HEK293 (cell line): Measurements from ENCODE around the gene ZMYND10.

Experiments used
- EGR2 ChIP-seq: fragments of 450-650 bp; formaldehyde crosslinking; IDR thresholded peaks from 2 replicates; pipeline ENCODE4 v1.5.1; 2016; ENCODE audit warnings: low read depth, missing biosample characterization, missing genetic modification characterization
- GLIS1 ChIP-seq: fragments of 450-650 bp; formaldehyde crosslinking; IDR thresholded peaks from 2 replicates; pipeline ENCODE4 v1.5.1; 2016; ENCODE audit warnings: missing biosample characterization, missing genetic modification characterization
- KLF1 ChIP-seq: fragments of 450-650 bp; formaldehyde crosslinking; IDR thresholded peaks from 2 replicates; pipeline ENCODE4 v1.5.1; 2016; ENCODE audit warnings: missing biosample characterization, missing genetic modification characterization
- KLF16 ChIP-seq: fragments of 450-650 bp; formaldehyde crosslinking; IDR thresholded peaks from 2 replicates; pipeline ENCODE4 v1.5.1; 2017; ENCODE audit warnings: missing biosample characterization, missing genetic modification characterization
- KLF7 ChIP-seq: fragments of 450-650 bp; formaldehyde crosslinking; IDR thresholded peaks from 2 replicates; pipeline ENCODE4 v1.5.1; 2016; ENCODE audit warnings: missing biosample characterization, missing genetic modification characterization, borderline replicate concordance
- KLF8 ChIP-seq: fragments of 450-650 bp; formaldehyde crosslinking; IDR thresholded peaks from 2 replicates; pipeline ENCODE4 v1.5.1; 2016; ENCODE audit warnings: missing biosample characterization, missing genetic modification characterization
- ZBTB1 ChIP-seq: fragments of 450-650 bp; formaldehyde crosslinking; IDR thresholded peaks from 2 replicates; pipeline ENCODE4 v1.5.1; 2016; ENCODE audit warnings: missing biosample characterization, missing genetic modification characterization
- ZNF121 ChIP-seq: fragments of 450-650 bp; formaldehyde crosslinking; IDR thresholded peaks from 2 replicates; pipeline ENCODE4 v1.5.1; 2016; ENCODE audit warnings: missing biosample characterization, missing genetic modification characterization
- ZNF211 ChIP-seq: fragments of 450-650 bp; formaldehyde crosslinking; IDR thresholded peaks from 2 replicates; pipeline ENCODE4 v1.5.1; 2016; ENCODE audit warnings: low read depth, missing biosample characterization, missing genetic modification characterization
- ZNF302 ChIP-seq: fragments of 450-650 bp; formaldehyde crosslinking; IDR thresholded peaks from 2 replicates; pipeline ENCODE4 v1.5.1; 2016; ENCODE audit warnings: missing biosample characterization, missing genetic modification characterization, low read depth
- ZNF561 ChIP-seq: fragments of 450-650 bp; IDR thresholded peaks from 2 replicates; pipeline ENCODE4 v1.5.1; 2018; ENCODE audit warnings: missing biosample characterization, missing genetic modification characterization, borderline replicate concordance
- ZNF777 ChIP-seq: fragments of 450-650 bp; formaldehyde crosslinking; IDR thresholded peaks from 2 replicates; pipeline ENCODE4 v1.5.1; 2017; ENCODE audit warnings: missing biosample characterization, missing genetic modification characterization, borderline replicate concordance
- ZNF785 ChIP-seq: fragments of 450-650 bp; formaldehyde crosslinking; IDR thresholded peaks from 2 replicates; pipeline ENCODE4 v1.5.1; 2016; ENCODE audit warnings: missing biosample characterization, missing genetic modification characterization
- ZNF843 ChIP-seq: fragments of 450-650 bp; formaldehyde crosslinking; IDR thresholded peaks from 2 replicates; pipeline ENCODE4 v1.5.1; 2016; ENCODE audit warnings: missing biosample characterization, missing genetic modification characterization
- ZSCAN23 ChIP-seq: fragments of 450-650 bp; formaldehyde crosslinking; IDR thresholded peaks from 2 replicates; pipeline ENCODE4 v1.5.1; 2016; ENCODE audit warnings: missing biosample characterization, missing genetic modification characterization
- TF ChIP-seq, protein P1 (sequence below): fragments of 450-650 bp; formaldehyde crosslinking; conservative IDR thresholded peaks from 2 replicates; pipeline ENCODE4 v1.5.1; 2016; ENCODE audit warnings: low read depth, missing biosample characterization, missing genetic modification characterization
- TF ChIP-seq, protein P2 (sequence below): fragments of 450-650 bp; formaldehyde crosslinking; IDR thresholded peaks from 2 replicates; pipeline ENCODE4 v1.5.1; 2016; ENCODE audit warnings: missing biosample characterization, missing genetic modification characterization
- TF ChIP-seq, protein P3 (sequence below): fragments of 450-650 bp; formaldehyde crosslinking; IDR thresholded peaks from 2 replicates; pipeline ENCODE4 v1.5.1; 2016; ENCODE audit warnings: missing biosample characterization, missing genetic modification characterization
- TF ChIP-seq, protein P4 (sequence below): fragments of 450-650 bp; formaldehyde crosslinking; optimal IDR thresholded peaks from 2 replicates; pipeline ENCODE3; 2016; ENCODE audit warnings: missing biosample characterization, mild to moderate bottlenecking, missing genetic modification characterization
- TF ChIP-seq, protein P5 (sequence below): fragments of 450-650 bp; formaldehyde crosslinking; IDR thresholded peaks from 2 replicates; pipeline ENCODE4 v1.5.1; 2016; ENCODE audit warnings: missing biosample characterization, missing genetic modification characterization
- TF ChIP-seq, protein P6 (sequence below): fragments of 450-650 bp; formaldehyde crosslinking; IDR thresholded peaks from 2 replicates; pipeline ENCODE4 v1.5.1; 2016; ENCODE audit warnings: missing biosample characterization, missing genetic modification characterization

Gene ZMYND10

DNA sequence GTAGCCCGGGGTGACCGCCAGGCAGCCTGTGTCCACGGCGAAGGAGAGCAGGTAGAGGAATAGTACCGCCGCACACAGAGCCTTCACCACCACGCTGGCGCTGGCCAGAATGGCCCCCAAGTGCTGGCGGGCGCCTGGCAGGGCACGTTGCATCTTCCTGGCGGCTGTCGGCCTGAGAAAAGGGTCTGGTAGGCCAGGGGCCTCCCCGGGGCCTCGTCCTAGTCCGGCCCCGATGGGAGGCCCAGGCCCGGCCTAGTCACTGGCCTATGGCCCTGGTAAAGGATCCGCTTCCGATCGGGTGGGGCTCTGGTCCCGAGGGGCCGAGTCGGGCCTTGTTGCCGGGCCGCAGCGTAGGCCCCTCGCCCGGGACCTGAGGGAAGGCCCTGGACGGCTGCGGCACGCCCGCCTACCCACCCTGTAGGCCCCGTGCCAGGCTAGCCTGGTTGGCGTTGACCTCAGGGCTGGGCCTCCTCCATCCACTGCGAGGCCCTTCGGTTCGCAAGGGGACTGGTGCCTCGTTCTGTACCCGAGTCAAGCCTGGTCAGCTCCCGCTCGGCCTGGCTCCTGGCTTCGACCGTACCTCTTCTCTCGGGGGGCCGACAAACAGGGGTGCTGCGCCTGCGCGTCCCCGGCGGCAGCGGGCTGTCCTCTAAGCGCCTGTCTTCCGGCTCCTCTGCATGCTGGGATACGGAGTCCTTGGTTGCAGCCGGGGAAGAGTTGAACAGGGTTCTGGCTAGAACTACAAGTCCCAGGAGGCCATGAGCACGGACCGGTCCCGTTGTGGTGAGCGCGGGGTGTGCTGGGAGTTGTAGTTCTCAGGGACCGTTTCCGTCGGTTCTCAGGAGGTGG is 13.6 kb upstream of the ZMYND10 start, which contains the start of gene TMEM115 (continued):
- TF ChIP-seq, protein P1, sequence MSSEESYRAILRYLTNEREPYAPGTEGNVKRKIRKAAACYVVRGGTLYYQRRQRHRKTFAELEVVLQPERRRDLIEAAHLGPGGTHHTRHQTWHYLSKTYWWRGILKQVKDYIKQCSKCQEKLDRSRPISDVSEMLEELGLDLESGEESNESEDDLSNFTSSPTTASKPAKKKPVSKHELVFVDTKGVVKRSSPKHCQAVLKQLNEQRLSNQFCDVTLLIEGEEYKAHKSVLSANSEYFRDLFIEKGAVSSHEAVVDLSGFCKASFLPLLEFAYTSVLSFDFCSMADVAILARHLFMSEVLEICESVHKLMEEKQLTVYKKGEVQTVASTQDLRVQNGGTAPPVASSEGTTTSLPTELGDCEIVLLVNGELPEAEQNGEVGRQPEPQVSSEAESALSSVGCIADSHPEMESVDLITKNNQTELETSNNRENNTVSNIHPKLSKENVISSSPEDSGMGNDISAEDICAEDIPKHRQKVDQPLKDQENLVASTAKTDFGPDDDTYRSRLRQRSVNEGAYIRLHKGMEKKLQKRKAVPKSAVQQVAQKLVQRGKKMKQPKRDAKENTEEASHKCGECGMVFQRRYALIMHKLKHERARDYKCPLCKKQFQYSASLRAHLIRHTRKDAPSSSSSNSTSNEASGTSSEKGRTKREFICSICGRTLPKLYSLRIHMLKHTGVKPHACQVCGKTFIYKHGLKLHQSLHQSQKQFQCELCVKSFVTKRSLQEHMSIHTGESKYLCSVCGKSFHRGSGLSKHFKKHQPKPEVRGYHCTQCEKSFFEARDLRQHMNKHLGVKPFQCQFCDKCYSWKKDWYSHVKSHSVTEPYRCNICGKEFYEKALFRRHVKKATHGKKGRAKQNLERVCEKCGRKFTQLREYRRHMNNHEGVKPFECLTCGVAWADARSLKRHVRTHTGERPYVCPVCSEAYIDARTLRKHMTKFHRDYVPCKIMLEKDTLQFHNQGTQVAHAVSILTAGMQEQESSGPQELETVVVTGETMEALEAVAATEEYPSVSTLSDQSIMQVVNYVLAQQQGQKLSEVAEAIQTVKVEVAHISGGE (tag by site-specific recombination), result peak; percentile 89
- TF ChIP-seq GLIS1 (tag by site-specific recombination) (peak; percentile 34; the same call in 1 of the 2 replicates), ZSCAN23 (tag by site-specific recombination) (no peak), KLF16 (tag by site-specific recombination) (peak; percentile 64; the same call in 1 of the 2 replicates), ZNF211 (tag by site-specific recombination) (no peak), KLF8 (tag by site-specific recombination) (peak; percentile 26; the same call in 1 of the 2 replicates), KLF1 (tag by site-specific recombination) (peak; percentile 67), EGR2 (tag by site-specific recombination) (peak; percentile 15; the same call in 1 of the 2 replicates), ZNF561 (tag by site-specific recombination) (0 out of 2 replicates have a peak, but pooled peaks have one; percentile 63), ZNF777 (tag by site-specific recombination) (0 out of 2 replicates have a peak, but pooled peaks have one; percentile 26), ZNF843 (tag by site-specific recombination) (no peak), ZNF302 (no peak), ZNF785 (0 out of 2 replicates have a peak, but pooled peaks have one; percentile 20), KLF7 (peak; percentile 37; the same call in 1 of the 2 replicates), ZBTB1 (tag by site-specific recombination) (no peak), ZNF121 (tag by site-specific recombination) (no peak)
- TF ChIP-seq, protein P2, sequence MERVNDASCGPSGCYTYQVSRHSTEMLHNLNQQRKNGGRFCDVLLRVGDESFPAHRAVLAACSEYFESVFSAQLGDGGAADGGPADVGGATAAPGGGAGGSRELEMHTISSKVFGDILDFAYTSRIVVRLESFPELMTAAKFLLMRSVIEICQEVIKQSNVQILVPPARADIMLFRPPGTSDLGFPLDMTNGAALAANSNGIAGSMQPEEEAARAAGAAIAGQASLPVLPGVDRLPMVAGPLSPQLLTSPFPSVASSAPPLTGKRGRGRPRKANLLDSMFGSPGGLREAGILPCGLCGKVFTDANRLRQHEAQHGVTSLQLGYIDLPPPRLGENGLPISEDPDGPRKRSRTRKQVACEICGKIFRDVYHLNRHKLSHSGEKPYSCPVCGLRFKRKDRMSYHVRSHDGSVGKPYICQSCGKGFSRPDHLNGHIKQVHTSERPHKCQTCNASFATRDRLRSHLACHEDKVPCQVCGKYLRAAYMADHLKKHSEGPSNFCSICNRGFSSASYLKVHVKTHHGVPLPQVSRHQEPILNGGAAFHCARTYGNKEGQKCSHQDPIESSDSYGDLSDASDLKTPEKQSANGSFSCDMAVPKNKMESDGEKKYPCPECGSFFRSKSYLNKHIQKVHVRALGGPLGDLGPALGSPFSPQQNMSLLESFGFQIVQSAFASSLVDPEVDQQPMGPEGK (tag by site-specific recombination), result peak; percentile 75
- TF ChIP-seq, protein P3, sequence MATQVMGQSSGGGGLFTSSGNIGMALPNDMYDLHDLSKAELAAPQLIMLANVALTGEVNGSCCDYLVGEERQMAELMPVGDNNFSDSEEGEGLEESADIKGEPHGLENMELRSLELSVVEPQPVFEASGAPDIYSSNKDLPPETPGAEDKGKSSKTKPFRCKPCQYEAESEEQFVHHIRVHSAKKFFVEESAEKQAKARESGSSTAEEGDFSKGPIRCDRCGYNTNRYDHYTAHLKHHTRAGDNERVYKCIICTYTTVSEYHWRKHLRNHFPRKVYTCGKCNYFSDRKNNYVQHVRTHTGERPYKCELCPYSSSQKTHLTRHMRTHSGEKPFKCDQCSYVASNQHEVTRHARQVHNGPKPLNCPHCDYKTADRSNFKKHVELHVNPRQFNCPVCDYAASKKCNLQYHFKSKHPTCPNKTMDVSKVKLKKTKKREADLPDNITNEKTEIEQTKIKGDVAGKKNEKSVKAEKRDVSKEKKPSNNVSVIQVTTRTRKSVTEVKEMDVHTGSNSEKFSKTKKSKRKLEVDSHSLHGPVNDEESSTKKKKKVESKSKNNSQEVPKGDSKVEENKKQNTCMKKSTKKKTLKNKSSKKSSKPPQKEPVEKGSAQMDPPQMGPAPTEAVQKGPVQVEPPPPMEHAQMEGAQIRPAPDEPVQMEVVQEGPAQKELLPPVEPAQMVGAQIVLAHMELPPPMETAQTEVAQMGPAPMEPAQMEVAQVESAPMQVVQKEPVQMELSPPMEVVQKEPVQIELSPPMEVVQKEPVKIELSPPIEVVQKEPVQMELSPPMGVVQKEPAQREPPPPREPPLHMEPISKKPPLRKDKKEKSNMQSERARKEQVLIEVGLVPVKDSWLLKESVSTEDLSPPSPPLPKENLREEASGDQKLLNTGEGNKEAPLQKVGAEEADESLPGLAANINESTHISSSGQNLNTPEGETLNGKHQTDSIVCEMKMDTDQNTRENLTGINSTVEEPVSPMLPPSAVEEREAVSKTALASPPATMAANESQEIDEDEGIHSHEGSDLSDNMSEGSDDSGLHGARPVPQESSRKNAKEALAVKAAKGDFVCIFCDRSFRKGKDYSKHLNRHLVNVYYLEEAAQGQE (tag by site-specific recombination), result peak; percentile 69
- TF ChIP-seq, protein P4, sequence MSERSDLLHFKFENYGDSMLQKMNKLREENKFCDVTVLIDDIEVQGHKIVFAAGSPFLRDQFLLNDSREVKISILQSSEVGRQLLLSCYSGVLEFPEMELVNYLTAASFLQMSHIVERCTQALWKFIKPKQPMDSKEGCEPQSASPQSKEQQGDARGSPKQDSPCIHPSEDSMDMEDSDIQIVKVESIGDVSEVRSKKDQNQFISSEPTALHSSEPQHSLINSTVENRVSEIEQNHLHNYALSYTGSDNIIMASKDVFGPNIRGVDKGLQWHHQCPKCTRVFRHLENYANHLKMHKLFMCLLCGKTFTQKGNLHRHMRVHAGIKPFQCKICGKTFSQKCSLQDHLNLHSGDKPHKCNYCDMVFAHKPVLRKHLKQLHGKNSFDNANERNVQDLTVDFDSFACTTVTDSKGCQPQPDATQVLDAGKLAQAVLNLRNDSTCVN (tag by site-specific recombination), result peak; percentile 83
- TF ChIP-seq, protein P5, sequence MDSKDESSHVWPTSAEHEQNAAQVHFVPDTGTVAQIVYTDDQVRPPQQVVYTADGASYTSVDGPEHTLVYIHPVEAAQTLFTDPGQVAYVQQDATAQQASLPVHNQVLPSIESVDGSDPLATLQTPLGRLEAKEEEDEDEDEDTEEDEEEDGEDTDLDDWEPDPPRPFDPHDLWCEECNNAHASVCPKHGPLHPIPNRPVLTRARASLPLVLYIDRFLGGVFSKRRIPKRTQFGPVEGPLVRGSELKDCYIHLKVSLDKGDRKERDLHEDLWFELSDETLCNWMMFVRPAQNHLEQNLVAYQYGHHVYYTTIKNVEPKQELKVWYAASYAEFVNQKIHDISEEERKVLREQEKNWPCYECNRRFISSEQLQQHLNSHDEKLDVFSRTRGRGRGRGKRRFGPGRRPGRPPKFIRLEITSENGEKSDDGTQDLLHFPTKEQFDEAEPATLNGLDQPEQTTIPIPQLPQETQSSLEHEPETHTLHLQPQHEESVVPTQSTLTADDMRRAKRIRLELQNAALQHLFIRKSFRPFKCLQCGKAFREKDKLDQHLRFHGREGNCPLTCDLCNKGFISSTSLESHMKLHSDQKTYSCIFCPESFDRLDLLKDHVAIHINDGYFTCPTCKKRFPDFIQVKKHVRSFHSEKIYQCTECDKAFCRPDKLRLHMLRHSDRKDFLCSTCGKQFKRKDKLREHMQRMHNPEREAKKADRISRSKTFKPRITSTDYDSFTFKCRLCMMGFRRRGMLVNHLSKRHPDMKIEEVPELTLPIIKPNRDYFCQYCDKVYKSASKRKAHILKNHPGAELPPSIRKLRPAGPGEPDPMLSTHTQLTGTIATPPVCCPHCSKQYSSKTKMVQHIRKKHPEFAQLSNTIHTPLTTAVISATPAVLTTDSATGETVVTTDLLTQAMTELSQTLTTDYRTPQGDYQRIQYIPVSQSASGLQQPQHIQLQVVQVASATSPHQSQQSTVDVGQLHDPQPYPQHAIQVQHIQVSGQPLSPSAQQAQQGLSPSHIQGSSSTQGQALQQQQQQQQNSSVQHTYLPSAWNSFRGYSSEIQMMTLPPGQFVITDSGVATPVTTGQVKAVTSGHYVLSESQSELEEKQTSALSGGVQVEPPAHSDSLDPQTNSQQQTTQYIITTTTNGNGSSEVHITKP (tag by site-specific recombination), result peak; percentile 75
- TF ChIP-seq, protein P6, sequence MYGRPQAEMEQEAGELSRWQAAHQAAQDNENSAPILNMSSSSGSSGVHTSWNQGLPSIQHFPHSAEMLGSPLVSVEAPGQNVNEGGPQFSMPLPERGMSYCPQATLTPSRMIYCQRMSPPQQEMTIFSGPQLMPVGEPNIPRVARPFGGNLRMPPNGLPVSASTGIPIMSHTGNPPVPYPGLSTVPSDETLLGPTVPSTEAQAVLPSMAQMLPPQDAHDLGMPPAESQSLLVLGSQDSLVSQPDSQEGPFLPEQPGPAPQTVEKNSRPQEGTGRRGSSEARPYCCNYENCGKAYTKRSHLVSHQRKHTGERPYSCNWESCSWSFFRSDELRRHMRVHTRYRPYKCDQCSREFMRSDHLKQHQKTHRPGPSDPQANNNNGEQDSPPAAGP (tag by site-specific recombination), result peak; percentile 45
